ENCODE data around the gene RARG. TPM values are rescaled to one million over a fixed set of nuclear protein-coding genes. Genes with fewer than 3 reads are reported as not detected.

The RARG gene
- total and polyA plus RNA-seq, 2 of the 4 experiments (the other 2 are of a cell fraction): 7.9 to 30.9 TPM

GRCh38 chr12:53236443-53237111 is 4.6 kb upstream of the RARG start:
- Histone ChIP-seq H2BK20ac (ENCODE audit: low read depth, low read length) (no peak overlapping the region), H3K4me2 (ENCODE audit: low read depth, low read length) (no peak overlapping the region), H3K4me1 (ENCODE audit: control insufficient read depth, insufficient read depth, low read length) (peaks cover 19% of the 10 kb centered on the region), H3K79me1 (ENCODE audit: low read depth in 1 of 2, low read length in 2 of 2) (peaks cover 1 to 5% of the 10 kb centered on the region in 2 experiments; a peak in 2 of 4 replicates), H3K27me3 (ENCODE audit: control insufficient read depth, insufficient read depth, low read length) (peaks cover 35% of the 10 kb centered on the region), H3K9me3 (ENCODE audit: control insufficient read depth, insufficient read depth, low read length) (no peaks in the 10 kb centered on the region), H3K14ac (replicated peaks; ENCODE audit: low read depth, low read length) (no peak overlapping the region), H4K20me1 (ENCODE audit: insufficient read depth, low read length) (no peaks in the 10 kb centered on the region), H3K9me1 (ENCODE audit: insufficient read depth, low read length) (peaks cover 13% of the 10 kb centered on the region), H3K4me3 (ENCODE audit: insufficient read depth, low read depth, low read length) (no peak overlapping the region), H3K27ac (ENCODE audit: insufficient read depth, low read length) (no peak overlapping the region), H2AK9ac (replicated peaks; ENCODE audit: low read depth, low read length, poor library complexity) (no peak overlapping the region), H2BK120ac (ENCODE audit: low read depth, low read length) (no peak overlapping the region), H2BK5ac (ENCODE audit: low read depth, low read length, poor library complexity, severe bottlenecking) (no peak overlapping the region), H2AK5ac (ENCODE audit: low read depth, low read length) (no peak overlapping the region), H4K8ac (ENCODE audit: low read depth in 2 of 2, low read length in 2 of 2) (no peak overlapping the region), H4K5ac (ENCODE audit: low read depth, low read length) (no peak overlapping the region), H3K18ac (ENCODE audit: low read depth, low read length) (no peak overlapping the region), H2BK15ac (ENCODE audit: low read depth, low read length) (no peak overlapping the region), H4K91ac (ENCODE audit: insufficient read depth, low read depth, low read length) (no peak overlapping the region), H3K56ac (ENCODE audit: extremely low read depth, insufficient read depth, low read length) (no peak overlapping the region), H2AFZ (replicated peaks; ENCODE audit: low read length, poor library complexity) (no peak overlapping the region), H3K9ac (ENCODE audit: low read depth, low read length) (no peak overlapping the region), H3K4ac (ENCODE audit: low read depth, low read length) (no peak overlapping the region), H3K36me3 (ENCODE audit: control insufficient read depth, insufficient read depth, low read length) (no peaks in the 10 kb centered on the region), H3K23ac (ENCODE audit: low read depth, low read length) (no peak overlapping the region)
- intact Hi-C loops (cut with micrococcal nuclease): no loop called here
- BruUV-seq (replicated peaks): no TSS peak
- ChIA-PET CTCF (no interaction called here), POLR2A (ENCODE audit: unreplicated experiment) (no interaction called here)
- no peak for DNase-seq
- no peak for ATAC-seq (ENCODE audit: low read depth)
- WGBS, 2 experiments (ENCODE audit: extremely low coverage in 2 of 2, insufficient read length in 1 of 2): no CpG with 5 or more reads among the region's 1 CpG
- dilution Hi-C loops (cut with HindIII; ENCODE audit: low sequenced_read_pairs, unreplicated experiment): no loop called here
- in situ Hi-C loops (cut with MboI; ENCODE audit: low sequenced_read_pairs): no loop called here
- TF ChIP-seq MAFK (IDR thresholded peaks at IDR 0.05; ENCODE audit: low read depth, low read length) (no peak), SMC3 (IDR thresholded peaks at IDR 0.05; ENCODE audit: low read depth, low read length) (no peak), BHLHE40 (IDR thresholded peaks at IDR 0.05; ENCODE audit: low read depth, low read length) (no peak), CEBPB (IDR thresholded peaks at IDR 0.05; ENCODE audit: low read depth, low read length) (no peak), USF2 (IDR thresholded peaks at IDR 0.05; ENCODE audit: low read depth, low read length) (no peak), NFE2L2 (IDR thresholded peaks at IDR 0.05; ENCODE audit: low read depth, low read length) (no peak), ELK1 (IDR thresholded peaks at IDR 0.05; ENCODE audit: borderline replicate concordance, low read depth, low read length) (no peak), FOS (IDR thresholded peaks at IDR 0.05; ENCODE audit: low read depth, low read length) (no peak)
